GM19023 (cell line): ENCODE results near the gene KMT2E.
A peak's percentile ranks its signal among the peaks of the same experiment; 100 is the strongest.
"Not testable (repeated sequence)": the region's sequence is repeated elsewhere in the genome, so short reads cannot be mapped to it uniquely, and the experiment has no call there.

Experiments used
- ATAC-seq: cut with Tn5 transposase; IDR thresholded peaks from one replicate; pipeline ENCODE4 v1.9.1; 2021; ENCODE audit warnings: mild to moderate bottlenecking, moderate library complexity; ENCODE audit not compliant: unreplicated experiment

Gene KMT2E, protein sequence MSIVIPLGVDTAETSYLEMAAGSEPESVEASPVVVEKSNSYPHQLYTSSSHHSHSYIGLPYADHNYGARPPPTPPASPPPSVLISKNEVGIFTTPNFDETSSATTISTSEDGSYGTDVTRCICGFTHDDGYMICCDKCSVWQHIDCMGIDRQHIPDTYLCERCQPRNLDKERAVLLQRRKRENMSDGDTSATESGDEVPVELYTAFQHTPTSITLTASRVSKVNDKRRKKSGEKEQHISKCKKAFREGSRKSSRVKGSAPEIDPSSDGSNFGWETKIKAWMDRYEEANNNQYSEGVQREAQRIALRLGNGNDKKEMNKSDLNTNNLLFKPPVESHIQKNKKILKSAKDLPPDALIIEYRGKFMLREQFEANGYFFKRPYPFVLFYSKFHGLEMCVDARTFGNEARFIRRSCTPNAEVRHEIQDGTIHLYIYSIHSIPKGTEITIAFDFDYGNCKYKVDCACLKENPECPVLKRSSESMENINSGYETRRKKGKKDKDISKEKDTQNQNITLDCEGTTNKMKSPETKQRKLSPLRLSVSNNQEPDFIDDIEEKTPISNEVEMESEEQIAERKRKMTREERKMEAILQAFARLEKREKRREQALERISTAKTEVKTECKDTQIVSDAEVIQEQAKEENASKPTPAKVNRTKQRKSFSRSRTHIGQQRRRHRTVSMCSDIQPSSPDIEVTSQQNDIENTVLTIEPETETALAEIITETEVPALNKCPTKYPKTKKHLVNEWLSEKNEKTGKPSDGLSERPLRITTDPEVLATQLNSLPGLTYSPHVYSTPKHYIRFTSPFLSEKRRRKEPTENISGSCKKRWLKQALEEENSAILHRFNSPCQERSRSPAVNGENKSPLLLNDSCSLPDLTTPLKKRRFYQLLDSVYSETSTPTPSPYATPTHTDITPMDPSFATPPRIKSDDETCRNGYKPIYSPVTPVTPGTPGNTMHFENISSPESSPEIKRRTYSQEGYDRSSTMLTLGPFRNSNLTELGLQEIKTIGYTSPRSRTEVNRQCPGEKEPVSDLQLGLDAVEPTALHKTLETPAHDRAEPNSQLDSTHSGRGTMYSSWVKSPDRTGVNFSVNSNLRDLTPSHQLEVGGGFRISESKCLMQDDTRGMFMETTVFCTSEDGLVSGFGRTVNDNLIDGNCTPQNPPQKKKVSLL (N-terminal part only)

DNA sequence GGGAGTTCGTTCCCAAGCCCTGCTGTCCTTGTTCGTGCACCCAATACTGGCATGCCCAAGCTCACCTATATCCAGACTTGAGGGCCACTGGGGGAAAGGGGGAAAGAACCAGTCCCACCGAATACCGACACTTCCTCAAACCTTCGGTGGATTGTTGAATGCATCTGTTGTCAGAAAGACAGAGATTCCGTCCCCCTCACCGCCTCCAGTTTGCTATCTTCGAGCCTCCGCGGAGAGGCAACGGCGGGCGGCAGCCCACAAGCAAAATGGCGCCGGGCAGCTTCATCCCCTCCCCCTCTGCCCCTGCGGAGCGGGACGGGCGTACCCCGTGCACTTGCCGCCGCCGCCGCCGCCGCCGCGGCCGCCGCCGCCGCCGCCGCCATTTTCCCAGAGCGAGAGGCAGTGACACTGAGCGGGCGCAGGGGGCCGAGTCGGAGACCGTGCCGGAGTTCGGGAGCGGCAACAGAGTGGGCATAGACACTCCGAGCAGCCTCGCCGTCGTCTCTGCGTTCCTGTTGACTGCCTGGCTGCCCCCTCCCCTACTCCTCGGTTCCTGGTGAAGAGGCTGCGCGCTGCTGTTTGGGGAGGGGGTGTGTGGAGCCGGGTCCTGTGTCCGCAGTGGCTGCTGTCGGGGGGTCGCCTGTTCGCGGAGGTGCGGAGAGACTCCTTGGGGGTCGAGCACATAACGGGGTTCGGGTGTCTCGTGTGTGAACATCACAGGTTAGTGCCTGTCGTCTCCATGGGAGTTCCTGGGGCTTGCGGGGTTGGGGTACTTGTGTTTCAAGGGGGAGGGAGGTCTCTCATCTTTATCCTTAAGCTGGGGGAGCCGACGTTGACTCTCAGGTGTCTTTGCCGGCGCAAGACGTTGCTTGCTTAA lies at the start of gene KMT2E:
Gene KMT2E, plus strand, starts transcription at position 390 of the 877 bp plus-strand sequence. CDS start 26,748 bp downstream, outside the sequence.
- peak; percentile 31 for ATAC-seq

DNA sequence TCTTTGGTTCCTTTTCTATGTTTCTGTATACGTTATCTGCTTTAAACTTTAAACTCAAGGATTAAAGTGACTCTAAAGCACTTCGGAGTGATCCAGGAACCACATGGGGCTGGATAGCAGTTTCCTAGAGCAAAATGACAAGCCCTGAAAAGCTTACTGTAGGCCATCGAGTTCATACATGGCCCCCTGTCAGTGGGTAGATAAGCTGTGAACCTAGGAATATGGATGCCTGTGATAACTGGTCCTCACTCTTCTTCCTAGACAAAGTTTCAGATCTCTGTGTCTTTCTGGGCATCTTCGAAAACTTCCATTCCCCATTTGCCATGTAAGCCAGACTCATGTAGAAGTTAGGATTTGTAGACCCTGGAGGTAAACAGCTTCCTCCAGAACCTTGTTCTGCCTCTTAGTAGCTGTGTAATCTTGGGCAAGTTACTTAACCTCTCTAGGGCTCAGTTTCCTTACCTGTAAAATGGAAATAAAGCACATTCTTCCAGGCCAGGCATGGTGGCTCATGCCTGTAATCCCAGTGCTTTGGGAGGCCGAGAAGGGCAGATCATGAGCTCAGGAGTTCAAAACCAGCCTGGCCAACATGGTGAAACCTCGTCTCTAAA lies 49.3 kb upstream of the KMT2E start:
- no peak for ATAC-seq

DNA sequence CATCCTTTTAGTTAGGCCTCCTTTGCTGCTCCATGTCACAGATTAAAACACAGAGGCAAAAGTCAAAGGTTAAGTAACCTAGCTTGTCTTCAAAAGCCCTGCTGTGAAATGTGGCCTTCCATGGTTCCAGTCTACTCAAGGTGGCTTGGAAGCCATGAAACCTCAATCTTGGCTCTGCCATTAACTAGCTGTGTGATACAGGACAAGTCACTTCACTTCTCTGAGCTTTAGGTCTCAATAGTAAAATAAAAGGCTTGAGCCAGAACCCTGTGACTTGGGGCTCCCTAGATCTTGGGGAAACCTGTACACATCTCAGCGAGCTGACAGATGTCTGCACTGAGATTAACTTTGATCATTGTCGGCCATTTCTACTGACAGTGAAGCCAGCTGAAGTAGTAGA lies 48.0 kb upstream of the KMT2E start:
- no peak for ATAC-seq

DNA sequence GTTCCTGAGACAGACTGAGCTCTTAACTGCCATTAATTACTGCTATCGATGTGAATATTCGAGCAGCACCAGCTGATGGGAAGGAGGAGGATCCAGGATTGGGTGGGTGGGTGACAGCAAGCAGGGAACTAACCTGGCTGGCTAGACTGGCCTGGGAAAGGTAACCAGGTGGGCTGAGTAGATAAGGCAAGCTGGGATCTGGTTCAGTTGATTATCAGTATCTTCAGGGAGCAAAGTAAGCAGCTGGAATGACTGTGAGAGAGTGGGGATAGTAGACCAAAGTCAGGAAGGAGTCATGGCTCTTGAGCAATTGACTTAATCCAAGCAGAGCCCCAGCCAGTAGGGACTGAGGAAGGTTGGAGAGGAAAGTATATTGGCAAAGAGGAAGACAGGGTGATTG lies 46.9 kb upstream of the KMT2E start:
- ATAC-seq, result no peak

DNA sequence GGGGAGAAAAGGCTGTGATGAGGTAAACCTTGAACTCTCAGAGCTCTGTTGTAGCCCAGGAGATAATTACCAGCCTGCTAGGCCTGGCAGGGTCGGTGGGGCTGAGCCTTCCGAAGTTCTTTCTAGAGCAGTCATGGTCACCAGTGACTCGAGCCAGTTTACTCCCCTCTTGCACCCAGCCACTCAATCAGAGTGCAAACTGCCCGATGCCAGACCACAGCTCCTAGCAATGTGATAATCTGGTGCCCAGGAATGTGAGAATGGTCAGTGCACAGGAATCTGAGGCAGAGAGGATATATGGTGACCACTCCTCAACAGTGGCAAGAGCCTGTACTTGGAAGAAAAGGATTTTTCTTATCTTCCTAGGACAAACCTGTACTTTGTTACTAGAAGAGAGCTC lies 46.4 kb upstream of the KMT2E start:
- ATAC-seq, result no peak

DNA sequence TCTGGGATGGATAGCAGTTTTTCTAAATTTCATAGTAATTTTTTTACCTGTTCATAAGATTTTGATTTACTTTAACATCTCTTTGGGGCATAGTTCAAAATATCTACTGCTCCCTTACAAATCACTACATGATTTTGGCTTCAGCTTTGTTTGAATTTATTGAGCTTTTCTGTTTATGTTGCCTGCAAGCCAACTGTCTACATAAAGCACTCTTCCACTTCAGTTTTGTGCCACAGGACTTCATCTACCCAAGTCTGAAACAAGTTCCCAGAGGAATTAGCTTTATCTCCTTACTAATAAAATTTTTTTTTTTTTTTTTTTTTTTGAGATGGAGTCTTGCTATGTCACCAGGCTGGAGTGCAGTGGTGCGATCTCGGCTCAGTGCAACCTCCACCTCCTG lies 45.4 kb upstream of the KMT2E start:
- ATAC-seq, result no peak

DNA sequence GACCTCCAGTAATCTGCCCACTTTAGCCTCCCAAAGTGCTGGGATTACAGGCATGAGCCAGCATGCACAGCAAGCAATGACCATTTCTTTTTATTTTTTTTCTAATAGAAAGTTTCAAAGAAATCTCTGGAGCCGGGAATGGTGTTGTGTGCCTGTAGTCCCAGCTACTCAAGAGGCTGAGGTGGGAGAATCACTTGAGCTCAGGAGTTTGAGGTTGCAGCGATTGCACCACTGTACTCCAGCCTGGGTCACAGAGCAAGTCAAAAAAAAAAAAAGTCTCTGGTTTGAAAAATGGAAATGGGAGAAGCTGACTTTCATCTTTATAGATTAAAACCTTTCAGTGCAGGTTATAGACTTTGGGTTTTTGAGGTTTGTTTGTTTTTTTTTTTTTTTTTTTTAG lies 44.8 kb upstream of the KMT2E start:
- no peak for ATAC-seq

DNA sequence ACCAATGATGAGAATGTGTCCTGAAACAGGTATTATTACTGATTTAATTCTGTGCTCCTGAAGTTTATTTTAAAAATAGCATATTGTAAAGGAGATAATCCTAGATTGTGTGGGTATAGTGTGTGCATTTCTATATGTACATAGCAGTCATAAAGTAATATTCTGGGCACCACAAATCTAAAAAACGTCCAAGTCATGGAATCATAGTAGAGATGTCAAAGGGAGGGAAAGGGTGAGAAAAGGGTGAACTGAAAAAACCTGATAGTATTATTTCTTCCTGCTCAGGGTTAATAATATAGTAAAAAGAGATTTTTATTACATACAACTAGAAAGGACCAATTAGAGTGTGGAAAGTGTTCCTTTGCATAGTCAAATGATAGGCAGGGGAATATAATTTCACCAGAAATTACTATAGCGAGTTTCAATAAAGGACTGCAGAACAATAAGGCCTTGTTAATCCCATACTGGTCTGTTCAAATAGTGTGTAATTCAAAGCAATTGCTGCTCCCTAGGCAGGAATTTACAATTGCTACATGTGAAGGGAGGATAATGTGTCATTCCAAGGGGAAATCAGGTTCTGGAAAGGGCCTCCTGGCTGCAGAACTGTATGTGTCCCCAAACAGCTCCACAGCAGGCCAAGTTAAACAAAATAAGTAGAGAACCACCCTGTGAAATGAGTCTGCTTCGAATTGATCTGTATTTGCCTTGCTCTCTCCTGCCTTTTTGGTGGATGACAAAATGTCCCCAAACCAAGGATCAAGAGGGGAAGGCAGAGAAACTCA lies 42.5 kb upstream of the KMT2E start:
- no peak for ATAC-seq

DNA sequence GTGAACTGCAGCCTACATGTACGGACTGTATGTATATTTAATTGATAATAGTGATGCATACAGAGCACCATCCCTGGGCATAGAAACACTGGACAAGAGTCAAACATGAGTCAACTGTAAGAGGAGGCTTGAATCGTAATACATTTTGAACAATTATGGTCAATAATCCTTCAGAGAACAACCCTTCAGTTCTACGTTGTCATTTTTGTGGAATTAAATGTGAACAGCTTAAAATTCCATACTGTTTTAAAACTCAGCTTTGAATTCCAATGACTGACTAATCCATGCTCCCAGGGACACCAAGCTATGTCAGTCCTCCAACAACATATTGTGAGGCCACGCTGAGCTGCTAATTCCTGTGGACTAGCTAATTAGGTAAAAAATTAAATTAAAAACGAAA lies 41.5 kb upstream of the KMT2E start:
- no peak for ATAC-seq

DNA sequence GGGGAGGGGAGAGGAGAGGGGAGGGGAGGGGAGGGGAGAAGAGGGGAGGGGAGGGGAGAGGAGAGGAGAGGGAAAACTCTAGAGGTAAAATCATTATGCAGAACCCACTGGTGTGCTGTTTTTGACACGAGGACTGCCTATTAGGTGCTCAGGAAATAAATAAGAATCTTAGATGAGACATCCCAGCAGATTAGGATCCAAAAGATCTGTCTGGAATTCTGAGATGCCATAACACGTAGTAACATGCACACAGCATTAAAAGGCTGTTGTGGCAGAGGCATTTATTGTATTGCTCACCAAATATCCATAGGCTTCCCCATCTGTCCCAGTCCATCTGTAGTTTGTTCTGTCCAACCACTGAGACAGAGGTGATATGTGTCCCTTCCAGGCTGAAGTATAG lies 40.8 kb upstream of the KMT2E start:
- ATAC-seq, result no peak

DNA sequence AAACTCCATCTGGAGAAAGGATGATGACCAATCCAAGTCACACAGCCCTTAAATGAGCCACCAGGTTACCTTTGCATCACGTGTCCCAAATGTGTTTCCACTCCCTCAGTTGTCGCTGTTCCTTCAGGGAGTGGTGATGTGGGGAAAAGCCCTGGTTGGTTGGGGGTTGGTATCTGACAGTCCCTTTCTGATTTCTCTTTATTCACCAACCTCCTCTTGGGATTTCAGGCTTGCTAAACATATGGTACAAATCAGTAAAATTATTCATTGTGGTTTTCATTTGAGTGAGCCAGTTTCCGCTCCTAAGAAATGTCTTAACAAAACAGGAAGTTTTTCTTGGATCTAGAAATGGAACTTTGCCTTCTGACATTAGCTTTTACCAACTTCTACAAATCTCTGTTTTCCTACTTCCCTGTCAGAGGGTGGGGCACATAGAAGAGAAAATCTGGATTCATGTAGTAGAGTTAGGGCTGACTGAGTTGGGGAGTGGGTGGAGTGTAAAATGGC lies 40.0 kb upstream of the KMT2E start:
- no peak for ATAC-seq

DNA sequence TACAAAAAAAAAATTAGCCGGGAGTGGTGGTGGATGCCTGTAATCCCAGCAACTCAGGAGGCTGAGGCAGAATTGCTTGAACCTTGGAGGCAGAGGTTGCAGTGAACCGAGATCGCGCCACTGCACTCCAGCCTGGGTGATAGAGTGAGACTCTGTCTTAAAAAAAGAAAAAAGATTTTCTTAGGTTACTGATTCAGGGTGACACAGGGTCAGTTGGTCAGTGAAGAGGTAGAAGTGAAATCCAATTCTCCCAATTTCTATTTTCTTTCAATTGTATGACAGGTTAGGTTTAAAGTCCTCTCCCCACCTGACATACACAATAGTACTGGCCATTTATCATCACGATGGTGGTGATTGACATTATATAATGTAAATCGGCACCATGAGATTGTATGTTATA lies 38.5 kb upstream of the KMT2E start:
- not testable (repeated sequence) for ATAC-seq

DNA sequence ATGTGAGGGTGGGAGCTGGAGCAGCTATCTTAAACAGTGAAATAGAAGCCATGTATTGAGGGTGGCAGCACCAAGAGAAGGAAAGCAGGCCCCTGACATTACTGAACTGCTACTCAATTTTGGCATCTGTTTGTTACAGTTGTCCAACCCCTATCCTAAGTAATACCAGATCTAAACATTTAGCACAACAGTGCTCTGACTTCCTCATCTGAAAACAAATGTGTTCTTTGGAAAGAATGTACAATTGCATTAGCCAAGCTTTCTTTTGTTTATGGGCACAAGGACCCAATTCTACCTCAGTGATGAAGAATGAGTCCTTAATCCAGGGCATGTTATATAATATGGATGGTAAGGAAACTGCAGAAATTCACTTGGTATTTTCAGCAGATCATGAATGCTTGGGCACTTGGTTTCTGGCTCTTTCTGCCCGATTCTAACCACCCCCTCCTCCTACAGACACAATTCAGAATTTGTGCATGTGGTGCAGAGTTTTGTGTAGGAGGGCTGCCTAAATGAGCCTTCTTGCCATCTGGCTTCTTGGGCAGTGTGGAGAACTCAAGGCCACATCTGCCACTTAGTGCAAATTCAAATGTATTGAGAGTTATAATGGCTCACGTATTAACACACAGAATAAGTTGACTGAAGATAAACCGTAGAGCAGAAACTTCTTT lies 36.9 kb upstream of the KMT2E start:
- no peak for ATAC-seq

DNA sequence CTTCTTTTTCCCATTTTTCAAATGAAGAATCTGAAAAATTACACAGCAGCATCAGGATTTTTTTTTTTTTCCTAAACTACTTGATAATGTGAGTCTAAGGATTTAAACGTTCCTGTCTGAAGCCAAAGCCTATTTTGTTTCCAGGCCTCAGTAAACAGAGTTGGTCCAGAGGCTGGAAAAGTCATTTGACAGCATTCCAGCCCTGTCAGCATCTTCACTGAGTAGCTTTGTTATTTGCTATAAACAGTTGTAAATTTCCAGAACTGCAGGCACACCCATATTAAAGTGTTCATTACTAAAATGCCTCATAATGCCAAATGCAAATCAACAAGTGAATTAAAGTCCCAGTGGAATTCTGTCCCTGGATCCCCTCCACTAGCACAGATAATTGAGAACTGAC lies 35.5 kb upstream of the KMT2E start:
- no peak for ATAC-seq

DNA sequence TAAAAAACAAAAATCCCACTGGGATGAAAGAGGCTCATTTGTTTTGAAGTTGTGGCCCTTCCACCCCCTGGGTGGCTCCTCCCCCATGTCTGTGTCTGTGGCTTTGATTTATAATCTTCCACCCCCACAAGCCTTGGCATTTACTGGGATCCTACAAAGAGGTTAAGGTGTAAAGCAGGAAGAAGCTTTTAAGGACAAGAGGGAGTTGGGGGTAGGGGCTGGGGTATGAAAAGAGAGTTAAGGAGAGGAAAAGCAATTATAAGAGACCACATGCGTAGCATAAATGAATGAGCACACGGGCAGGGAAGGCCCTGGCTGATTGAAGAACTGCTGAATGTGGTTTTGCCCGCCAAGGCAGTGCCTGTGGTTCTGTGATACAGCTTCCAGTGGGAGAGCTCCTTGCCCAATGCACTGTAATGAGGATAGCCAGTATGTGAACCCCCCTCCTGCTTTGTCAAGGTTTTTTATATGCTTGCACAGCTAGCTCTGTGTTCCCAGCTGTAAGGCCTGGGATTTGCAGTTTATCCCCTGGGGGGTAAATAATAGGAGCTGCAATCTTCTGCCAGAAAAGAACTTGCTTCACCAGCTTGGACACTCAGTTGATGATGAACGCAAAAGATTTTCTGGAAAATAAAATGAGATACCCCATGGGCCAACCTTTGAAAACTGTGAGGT lies 34.7 kb upstream of the KMT2E start:
- ATAC-seq, result no peak

DNA sequence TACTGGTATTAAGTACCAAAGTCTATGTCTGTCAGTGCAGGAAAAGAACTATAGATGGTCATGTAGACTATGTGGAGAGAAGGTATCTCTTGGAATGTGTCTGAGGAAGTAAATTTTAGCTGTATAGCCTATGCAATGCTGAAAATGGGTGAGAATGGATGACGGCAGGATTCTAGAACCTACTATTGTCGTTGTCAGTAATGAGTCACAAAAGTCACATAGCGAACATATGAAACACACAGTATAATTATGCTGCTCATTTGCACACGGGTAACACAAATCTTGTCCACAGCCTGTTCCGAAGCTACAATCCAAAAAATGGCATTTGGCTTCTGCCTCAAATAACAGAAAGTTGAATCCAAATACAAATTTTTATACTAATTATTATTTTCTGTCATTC lies 33.6 kb upstream of the KMT2E start:
- no peak for ATAC-seq

DNA sequence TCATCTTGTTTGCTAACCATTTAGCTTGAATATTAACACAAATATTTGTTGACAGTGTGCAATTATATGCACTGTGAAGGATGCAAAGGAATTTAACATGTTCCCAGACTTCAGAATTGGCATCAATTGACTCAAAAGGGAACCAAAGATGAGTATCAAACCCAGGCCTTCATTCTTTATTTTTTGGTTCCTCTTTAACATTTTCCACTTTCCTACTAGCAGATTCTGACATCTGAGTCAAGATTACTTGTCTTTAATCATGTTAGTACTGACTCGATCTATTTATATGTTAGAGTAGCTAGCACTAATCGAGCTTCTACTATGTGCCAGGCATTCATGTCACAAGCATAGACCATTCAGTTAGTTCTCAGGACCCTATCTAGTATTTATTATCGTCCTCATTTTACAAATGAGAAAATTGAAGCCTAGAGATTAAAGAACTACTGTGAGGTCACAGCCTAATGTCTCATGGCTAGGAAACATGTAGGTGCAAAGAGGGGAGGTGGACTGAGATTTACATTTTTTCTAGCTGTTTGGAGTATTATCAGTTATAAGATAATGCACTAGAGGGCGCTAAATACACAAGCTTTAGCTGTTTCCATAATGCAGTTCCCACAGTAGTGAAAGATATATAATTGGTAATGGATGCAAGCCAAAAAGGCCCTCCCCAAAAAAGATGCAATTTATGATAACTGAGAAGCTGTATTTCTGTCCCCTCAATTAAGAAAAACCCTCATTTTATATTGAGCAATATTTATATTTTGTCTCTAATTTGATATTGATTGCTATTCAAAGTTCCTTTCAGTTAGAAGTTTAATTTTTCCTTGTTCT lies 32.9 kb upstream of the KMT2E start:
- no peak for ATAC-seq
